ENCODE results near the gene APP.

- TF ChIP-seq, protein P1, sequence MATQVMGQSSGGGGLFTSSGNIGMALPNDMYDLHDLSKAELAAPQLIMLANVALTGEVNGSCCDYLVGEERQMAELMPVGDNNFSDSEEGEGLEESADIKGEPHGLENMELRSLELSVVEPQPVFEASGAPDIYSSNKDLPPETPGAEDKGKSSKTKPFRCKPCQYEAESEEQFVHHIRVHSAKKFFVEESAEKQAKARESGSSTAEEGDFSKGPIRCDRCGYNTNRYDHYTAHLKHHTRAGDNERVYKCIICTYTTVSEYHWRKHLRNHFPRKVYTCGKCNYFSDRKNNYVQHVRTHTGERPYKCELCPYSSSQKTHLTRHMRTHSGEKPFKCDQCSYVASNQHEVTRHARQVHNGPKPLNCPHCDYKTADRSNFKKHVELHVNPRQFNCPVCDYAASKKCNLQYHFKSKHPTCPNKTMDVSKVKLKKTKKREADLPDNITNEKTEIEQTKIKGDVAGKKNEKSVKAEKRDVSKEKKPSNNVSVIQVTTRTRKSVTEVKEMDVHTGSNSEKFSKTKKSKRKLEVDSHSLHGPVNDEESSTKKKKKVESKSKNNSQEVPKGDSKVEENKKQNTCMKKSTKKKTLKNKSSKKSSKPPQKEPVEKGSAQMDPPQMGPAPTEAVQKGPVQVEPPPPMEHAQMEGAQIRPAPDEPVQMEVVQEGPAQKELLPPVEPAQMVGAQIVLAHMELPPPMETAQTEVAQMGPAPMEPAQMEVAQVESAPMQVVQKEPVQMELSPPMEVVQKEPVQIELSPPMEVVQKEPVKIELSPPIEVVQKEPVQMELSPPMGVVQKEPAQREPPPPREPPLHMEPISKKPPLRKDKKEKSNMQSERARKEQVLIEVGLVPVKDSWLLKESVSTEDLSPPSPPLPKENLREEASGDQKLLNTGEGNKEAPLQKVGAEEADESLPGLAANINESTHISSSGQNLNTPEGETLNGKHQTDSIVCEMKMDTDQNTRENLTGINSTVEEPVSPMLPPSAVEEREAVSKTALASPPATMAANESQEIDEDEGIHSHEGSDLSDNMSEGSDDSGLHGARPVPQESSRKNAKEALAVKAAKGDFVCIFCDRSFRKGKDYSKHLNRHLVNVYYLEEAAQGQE (IDR thresholded peaks at IDR 0.05; ENCODE audit: low read depth) = no peak
- TF ChIP-seq, protein P2, sequence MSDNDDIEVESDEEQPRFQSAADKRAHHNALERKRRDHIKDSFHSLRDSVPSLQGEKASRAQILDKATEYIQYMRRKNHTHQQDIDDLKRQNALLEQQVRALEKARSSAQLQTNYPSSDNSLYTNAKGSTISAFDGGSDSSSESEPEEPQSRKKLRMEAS (IDR thresholded peaks at IDR 0.05) = no peak
- no peak for TF ChIP-seq TCF12 (IDR thresholded peaks at IDR 0.05; ENCODE audit: low read depth)
- TF ChIP-seq ZBTB7A (IDR thresholded peaks at IDR 0.05; ENCODE audit: low read depth) = no peak
- TF ChIP-seq FOXM1 (IDR thresholded peaks at IDR 0.05; ENCODE audit: borderline replicate concordance, low read depth) = no peak
These were observed 41.6 kb upstream of the APP start for GRCh38 chr21:26212220-26212619.

Measured in Ishikawa (cell line).